HG03025 (cell line): ENCODE results near the gene TMBIM4.
"Not testable (repeated sequence)": the region's sequence is repeated elsewhere in the genome, so short reads cannot be mapped to it uniquely, and the experiment has no call there.

Experiments used
- ATAC-seq: cut with Tn5 transposase; IDR thresholded peaks from one replicate; pipeline ENCODE4 v1.9.1; 2021; ENCODE audit warnings: mild to moderate bottlenecking, moderate library complexity; ENCODE audit not compliant: unreplicated experiment, low FRiP score

The TMBIM4 gene

DNA sequence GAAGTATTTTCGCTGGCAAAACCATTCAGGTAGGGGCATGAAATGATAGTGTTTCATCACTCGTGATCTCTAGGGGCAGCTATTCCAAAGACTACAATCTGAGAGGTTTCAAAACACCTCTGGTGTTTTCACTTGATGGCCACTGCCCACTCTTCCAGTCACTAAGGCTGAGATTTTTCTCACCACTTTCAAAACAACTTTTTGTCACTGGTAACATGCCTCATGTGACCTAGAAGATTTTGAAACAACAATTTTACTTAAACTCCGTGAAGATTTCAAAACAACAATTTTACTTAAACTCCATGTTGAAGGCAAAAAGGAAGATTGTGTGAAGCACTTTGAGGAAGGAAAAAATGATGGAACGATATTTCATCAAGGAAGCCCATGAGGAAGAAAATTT is 18.0 kb upstream of the TMBIM4 start:
- no peak for ATAC-seq

DNA sequence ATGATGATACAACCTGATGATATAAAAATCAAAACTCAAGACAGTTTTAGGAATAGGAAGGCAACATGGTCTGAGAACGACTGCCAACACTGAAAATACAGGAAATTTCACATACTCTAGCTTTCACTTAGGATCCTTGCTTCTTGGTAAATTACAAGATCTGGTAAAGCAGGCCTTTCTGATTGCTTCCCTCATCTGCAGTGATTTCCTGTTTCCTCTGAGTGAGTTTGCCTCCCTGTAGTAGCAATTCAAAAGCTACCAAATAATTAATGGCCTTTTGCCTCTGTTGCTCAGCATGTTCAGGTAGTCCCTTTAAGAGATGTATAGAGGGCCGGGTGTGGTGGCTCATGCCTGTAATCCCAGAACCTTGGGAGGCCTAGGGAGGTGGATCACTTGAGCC is 17.2 kb upstream of the TMBIM4 start:
- ATAC-seq = no peak

DNA sequence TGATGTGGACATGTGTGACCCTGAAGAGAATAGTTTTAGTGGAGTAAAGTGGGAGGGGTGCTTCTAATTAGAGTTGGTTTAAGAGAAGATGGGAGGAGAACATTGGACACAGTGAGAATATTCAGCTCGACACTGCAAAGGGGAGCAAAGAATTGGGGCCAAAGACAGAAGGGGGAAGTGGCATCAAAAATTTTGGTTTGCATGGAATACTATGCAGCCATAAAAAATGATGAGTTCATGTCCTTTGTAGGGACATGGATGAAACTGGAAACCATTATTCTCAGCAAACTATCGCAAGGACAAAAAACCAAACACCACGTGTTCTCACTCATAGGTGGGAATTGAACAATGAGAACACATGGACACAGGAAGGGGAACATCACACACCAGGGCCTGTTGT is 15.0 kb upstream of the TMBIM4 start:
- not testable (repeated sequence) for ATAC-seq

DNA sequence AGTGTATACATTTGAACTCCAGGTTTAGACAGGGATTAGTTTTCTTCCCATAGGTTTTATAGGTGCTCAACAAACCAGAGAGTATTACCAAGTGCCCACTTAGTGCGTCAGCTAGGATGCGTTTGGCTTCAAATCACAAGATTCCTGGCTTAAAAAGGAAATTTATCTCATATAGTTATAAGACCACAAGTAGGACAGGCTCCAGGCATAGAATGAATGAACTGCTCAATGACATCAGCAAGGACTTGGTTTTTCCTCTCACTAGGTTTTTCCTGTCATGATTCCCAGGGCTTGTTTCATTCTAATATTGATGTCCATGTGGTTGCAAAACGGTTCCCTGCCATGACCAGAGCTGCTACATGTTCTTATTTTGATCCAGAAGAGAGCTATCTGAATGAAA is 13.2 kb upstream of the TMBIM4 start:
- no peak for ATAC-seq

DNA sequence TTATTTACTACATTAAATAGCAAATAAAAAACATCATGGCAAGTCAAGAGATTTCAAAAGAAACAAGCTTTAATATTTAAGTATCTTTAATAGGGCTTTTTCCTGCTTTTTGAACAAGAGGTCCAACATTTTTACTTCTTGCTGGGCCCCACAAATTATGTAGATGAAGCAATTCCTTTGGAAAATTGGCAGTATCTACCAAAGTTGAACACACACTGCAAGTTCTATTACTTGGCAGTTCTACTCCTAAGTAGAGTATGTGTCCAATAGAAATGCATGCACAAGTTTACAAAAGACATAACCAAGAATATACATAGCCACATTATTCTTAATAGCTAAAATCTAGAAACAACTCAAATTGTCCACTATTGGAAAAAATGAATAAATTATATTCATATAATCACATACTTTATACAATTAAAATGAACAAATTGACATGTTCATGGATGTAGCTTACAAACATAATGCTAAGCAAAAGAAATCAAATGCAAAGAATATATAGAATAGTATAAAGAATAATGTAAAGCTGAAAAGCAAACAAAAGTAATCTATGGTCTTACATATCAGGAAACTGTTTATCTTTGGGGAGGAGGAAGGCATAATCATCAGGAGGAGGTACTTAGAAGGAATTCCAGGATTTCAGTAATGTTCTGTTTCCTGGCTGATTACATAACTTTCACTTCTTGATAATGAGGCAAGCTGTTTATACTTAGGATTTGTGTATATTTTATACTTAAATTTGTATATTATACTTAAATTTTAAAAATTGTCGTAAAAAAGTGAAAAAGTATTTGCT is 6.5 kb upstream of the TMBIM4 start:
- no peak for ATAC-seq

DNA sequence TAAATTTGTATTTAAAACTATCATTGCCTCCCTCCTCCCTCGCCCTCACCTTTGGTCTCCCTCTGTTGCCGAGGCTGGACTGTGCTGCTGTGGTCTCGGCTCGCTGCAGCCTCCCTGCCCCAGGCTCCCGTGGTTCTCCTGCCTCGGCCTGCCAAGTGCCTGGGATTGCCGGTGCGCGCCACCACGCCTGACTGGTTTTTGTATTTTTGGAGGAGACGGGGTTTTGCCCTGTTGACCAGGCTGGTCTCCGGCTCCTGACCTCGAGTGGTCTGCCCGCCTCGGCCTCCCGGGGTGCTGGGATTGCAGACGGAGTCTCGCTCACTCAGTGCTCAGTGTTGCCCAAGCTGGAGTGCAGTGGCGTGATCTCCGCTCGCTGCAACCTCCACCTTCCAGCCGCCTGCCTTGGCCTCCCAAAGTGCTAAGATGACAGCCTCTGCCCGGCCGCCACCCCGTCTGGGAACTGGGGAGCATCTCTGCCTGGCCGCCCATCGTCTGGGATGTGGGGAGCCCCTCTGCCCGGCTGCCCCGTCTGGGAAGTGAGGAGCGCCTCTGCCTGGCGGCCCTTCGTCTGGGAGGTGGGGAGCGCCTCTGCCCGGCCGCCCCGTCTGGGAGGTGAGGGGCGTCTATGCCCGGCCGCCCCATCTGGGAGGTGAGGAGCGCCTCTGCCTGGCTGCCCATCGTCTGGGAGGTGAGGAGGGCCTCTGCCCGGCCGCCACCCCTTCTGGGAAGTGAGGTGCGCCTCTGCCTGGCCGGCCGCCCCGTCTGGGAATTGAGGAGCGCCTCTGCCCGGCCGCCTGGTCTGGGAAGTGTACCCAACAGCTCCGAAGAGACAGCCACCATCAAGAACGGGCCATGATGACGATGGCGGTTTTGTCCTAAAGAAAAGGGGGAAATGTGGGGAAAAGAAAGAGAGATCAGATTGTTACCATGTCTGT is 4.9 kb upstream of the TMBIM4 start:
- ATAC-seq = not testable (repeated sequence)

- ATAC-seq = no peak
These were observed 810 bp upstream of the TMBIM4 start for GRCh38 chr12:66170606-66171005.

GRCh38 chr12:66168410-66168809 is 1.4 kb downstream of the TMBIM4 start:
- no peak for ATAC-seq

GRCh38 chr12:66166561-66166960 is 3.2 kb downstream of the TMBIM4 start:
- ATAC-seq = no peak

- ATAC-seq = no peak
These were observed 4.7 kb downstream of the TMBIM4 start for GRCh38 chr12:66165141-66165540.

DNA sequence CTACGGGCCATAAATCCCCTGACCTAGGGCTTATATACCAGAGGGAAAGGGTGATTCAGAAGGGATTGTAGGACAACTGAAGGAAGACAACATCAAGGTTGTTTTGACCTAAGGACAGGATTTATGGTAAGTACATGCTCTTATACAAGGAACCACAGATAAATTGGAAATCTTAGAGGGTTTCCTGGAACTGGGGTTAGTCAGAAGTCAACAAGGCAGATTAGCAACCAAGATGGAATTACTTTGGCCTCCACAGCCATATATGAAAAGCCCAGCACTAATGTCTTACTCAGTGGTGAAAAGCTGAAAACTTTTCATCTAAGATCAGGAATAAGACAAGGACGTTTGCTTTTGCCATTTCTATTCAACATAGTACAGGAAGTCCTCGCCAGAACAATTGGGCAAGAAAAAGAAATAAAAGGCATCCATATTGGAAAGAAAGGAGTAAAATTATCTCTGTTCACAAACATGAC is 5.4 kb downstream of the TMBIM4 start:
- no peak for ATAC-seq

- ATAC-seq = no peak
These were observed 6.5 kb downstream of the TMBIM4 start for GRCh38 chr12:66163289-66163688.

DNA sequence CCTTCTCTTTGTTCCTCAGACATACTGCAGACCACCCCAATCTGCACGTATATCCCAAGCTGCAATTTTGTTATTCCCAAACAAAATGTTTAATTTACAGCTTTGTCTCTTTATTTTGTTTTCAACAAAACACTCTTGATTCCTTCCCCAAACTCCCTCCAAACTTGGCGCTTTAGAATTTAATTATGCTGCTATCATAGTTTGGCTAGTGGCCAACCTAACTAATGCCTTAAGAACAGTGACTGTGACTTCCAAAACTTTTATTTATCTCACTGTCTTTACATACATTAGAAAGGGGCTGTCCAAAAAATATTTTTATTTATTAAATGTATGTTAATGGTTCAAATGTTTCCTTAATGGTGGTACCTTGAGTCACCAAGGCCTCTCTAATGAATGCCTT is 7.1 kb downstream of the TMBIM4 start:
- no peak for ATAC-seq

GRCh38 chr12:66160704-66161103 is 9.1 kb downstream of the TMBIM4 start:
- ATAC-seq = no peak

- ATAC-seq = no peak
These were observed 10.7 kb downstream of the TMBIM4 start for GRCh38 chr12:66159123-66159522.

- ATAC-seq = no peak
These were observed 13.1 kb downstream of the TMBIM4 start for GRCh38 chr12:66156654-66157053.

DNA sequence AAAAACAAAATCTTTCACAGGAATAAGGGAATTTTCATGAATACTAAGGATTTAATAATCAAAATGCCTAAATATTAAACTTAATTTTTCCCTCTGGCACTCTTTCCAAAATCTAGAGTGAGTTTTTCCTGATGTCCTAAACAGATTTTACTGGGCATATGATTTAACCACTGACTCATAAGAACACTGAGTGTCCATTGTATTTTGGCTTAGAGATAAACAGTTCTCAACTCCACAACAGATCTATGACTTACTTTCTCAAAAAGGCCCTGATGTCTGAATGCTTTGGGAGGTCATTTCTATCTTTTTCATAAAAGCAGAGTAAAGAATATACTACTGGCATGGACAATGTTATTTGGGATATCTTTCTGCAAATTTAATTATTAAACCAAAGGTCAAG is 15.0 kb downstream of the TMBIM4 start:
- no peak for ATAC-seq

GRCh38 chr12:66152732-66153131 is 17.1 kb downstream of the TMBIM4 start:
- no peak for ATAC-seq

DNA sequence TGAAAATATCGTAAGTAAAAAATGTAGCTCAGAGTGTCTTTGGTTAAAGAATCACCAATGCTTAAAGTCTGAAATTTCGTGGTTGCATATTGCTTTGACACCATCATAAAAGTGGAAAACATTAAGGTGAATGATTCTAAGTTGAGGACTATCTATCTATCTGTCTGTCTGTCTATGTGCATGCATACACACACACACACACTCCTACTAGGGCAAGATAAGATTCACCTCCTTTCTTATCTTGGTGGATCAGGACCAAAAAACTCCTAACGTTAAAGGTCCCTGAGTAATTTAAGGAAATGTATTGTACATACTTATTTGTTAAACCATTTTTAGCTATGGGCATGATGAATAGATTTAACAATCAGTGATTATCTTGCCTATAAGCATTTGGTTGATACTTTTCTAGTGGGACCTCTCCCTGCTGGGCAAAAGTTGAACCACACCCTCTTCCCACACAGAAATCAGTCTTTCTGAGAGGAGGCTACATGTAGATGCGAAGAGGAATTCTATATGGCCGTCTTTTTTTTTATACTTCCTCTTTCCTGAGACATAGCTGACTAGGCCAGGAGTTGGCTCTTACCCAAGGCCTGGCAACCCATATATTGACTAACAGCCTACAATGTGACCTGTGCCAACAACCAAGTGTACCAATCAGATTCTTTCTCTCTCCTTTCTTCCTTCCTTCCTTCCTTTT is 19.9 kb downstream of the TMBIM4 start:
- no peak for ATAC-seq

DNA sequence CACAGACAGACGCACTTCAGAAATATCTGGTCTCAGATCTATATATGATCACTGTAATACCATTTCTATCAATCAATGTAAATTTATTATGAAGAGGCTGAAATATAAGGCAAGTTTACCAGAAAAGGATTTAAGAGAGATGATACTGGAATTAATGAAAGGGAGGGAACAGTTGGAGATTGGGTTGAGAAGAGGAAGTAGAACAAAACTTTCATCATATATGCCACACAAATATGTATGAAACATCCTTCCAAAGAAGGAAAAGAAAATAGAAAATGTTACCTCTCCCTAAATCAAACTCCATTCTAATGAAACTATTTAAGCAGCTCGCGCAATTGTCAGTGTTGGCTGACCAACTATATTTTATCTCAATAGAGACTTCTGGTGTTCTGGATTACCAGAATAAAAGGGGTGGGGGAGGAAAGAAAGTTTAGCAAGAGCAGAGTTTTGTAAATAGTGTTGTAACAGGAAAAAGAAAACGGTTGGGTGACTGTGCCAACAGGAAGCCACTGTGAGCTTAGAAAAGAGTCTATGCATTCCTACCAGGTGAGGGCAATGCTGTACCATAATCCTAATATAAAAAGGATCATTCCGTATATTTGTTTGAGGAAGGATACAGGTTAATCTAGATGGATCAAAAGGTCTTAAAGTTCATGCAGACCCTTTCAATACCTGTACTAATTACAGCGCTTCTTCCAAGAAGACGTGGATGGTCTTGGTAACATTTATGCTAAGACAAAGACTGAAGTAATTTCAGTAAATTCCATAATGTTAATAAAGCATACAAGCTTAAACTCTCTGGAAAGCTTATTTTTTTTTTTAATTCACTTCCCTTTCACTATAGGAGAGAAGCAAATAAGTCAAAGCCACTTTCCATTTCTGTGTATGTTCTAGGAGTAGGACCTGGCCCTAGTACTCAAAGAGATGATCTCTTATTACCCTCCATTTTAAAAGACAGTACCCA is 24.7 kb downstream of the TMBIM4 start:
- ATAC-seq = no peak
